GM21447 (cell line): ENCODE data around the gene ELAPOR1.
"Not testable (repeated sequence)": the region's sequence is repeated elsewhere in the genome, so short reads cannot be mapped to it uniquely, and the experiment has no call there.

Source experiments
- ATAC-seq: cut with Tn5 transposase; IDR thresholded peaks from one replicate; pipeline ENCODE4 v1.9.1; 2021; ENCODE audit not compliant: unreplicated experiment

The ELAPOR1 gene

DNA sequence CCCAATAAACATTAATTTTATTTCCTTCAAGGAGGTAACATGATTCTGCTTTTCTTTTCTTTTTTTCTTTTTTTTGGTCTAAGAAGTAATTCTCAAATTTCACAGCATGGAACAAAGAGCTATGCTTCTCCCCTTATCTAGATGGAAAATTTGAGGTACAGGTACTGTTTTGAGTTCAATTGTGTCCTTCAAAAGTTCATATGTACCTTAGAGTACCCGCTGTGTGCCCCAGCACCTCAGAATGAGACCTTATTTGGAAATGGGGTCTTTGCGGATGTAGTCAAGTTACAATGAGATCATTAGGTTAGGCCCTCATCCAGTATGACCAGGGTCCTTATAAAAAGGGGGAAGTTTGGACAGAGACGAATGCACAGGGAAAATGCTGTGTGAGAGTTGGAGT lies 22.0 kb downstream of the ELAPOR1 start:
- no peak for ATAC-seq

- no peak for ATAC-seq
Observed at GRCh38 chr1:109136766-109137165, 22.9 kb downstream of the ELAPOR1 start.

- no peak for ATAC-seq
Observed at GRCh38 chr1:109137958-109138357, 24.0 kb downstream of the ELAPOR1 start.

GRCh38 chr1:109138358-109138757 lies 24.4 kb downstream of the ELAPOR1 start:
- ATAC-seq, result no peak

GRCh38 chr1:109140392-109140791 lies 26.5 kb downstream of the ELAPOR1 start:
- no peak for ATAC-seq

DNA sequence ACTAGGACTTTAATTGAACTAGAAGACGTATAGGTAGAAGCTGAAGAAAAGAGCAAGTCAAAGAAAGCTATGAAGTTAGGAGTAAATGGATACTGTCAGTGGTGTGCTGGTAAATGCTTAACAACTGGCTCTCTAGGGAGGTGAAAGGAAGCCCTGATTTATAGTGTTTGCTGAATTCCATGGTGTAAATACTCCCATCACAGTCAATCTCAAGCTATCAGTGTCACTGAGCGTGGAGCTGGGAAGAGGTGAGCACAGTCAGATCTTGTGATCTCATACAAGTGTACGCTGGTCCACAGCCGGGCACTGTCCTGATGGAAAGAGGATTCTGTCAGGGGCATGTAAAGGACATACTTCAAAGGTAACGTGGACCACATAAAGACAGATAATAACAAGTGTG lies 28.3 kb downstream of the ELAPOR1 start:
- ATAC-seq, result no peak

DNA sequence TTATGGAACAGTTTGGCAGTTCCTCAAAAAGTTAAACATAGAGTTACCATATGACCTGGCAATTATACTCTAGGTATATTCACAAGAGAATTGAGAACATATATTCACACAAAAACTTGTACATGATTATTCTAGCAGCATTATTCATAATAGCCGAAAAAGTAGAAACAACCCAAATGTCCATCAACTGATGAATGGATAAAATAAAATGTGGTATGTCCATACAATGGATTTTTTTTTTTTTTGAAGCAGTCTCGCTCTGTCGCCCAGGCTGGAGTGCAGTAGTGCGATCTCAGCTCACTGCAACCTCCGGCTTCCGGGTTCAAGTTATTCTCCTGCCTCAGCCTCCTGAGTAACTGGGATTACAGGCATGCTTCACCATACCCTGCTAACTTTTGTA lies 28.8 kb downstream of the ELAPOR1 start:
- not testable (repeated sequence) for ATAC-seq

GRCh38 chr1:109148987-109149561 lies 35.2 kb downstream of the ELAPOR1 start:
- no peak for ATAC-seq

GRCh38 chr1:109149874-109150601 lies 36.1 kb downstream of the ELAPOR1 start:
- ATAC-seq, result no peak

GRCh38 chr1:109151146-109151990 lies 37.5 kb downstream of the ELAPOR1 start:
- ATAC-seq, result no peak

GRCh38 chr1:109152196-109152595 lies 38.3 kb downstream of the ELAPOR1 start:
- ATAC-seq, result no peak

DNA sequence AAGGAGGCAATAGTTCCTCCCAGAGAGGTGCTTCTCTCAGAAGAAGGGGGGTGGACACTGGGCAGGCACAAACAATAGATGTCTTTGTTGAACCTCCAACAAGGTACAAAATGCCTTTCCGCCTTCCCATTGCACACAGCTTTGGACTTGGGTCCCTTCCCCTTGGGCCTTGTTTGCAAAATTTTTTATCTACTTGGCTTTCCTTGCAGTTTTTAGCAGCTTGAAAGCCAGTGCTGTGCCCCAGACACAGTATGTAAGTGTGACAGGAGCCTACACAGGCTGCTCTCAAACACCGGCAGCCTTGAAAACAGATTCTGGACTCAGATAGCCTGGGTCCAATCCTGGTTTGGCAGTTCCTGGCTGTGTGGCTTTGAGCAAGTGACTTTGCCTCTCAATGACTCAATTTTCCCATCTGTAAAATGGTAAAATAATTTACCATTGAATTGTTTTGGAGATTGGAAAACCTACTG lies 43.0 kb downstream of the ELAPOR1 start:
- ATAC-seq, result no peak

DNA sequence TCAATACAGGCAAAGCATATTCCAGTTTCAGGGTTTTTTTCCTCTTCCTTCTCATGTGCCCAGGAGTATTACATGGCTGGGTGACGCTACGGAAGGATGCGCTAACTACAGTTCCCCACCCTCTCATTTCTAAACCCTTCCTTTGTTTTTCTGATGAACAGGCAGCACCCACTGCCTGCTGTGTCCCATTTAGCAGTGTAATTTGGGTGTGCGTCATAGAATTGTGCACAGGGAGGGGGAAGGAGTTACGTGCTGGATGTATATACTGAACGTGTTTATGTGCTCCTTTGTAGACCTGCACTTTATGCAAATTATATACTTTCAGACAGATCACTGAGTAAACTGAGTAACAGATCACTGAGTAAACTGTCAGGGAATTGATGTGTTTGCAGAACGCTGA lies 44.5 kb downstream of the ELAPOR1 start:
- ATAC-seq, result no peak

DNA sequence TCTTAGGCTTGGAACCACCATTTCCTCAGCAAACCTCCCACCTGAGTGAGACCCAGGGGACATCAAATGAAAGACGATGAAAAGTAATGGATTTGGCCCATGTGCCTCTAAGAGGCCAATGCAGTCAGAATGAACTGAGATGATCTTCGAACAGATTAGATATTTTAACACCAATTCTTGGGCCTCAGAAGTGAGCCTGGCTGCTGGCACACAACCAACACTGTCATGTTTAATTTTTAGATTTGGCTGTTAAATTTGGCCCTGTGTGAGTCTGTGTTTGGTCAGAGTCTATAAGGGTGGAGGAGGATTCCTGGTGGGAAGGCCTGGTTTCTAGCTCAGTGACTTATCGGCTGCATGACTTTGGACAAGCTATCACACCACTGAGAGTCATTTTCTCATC lies 45.4 kb downstream of the ELAPOR1 start:
- ATAC-seq, result no peak

- no peak for ATAC-seq
Observed at GRCh38 chr1:109160071-109160840, 46.3 kb downstream of the ELAPOR1 start.

DNA sequence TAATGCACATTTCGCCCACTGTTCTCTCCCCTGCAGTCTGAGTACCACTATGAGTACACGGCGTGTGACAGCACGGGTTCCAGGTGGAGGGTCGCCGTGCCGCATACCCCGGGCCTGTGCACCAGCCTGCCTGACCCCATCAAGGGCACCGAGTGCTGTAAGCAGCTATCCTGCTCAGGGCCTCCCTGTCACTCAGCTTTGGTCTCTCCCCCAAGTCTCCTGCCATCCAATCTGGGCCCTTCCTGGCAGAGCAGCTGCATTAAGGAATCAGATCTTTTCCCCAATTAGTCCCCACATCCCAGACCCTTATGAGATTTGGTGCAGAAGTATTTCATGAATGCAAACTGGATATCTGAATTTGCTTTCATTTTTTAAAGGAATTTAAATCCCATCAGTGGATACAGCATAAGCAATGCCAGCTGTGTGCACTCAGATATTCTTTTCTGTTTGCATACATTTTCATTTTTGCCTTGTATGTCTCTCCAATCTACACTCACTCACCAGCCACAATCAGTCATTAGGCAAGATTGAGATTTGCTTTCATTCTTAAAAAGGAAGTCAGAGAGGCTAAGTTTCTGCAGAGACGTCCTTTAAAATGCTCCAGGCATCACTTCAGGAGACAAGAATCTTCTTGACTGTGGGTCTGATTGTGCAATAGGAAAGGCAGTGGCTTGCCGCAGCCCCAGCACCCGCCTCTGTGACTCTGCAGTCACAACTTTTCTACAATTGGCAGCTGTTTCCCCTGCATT lies 48.1 kb downstream of the ELAPOR1 start:
- peak; percentile 65 for ATAC-seq

DNA sequence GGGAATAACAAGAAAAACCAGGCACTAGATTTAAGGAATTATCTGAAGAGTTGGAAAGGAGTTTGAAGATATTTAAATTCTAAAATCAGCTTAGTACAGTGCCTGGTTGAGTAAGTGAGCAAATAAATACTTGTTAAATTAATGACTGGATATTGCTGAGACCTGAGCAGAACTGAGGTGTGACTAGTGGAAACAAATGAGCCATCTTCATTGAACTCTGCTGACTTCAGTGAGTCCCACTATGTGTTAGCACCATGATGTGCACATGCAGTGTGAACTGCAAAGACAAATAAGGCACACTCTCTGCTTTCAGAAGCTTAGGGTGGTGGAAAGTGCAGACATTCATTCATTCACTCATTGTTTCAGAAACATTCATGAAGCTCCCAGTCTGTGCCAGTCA lies 48.7 kb downstream of the ELAPOR1 start:
- no peak for ATAC-seq

GRCh38 chr1:109163551-109163950 lies 49.6 kb downstream of the ELAPOR1 start:
- no peak for ATAC-seq
